ENCODE measurements around the gene AGPAT1.
A peak's percentile ranks its signal among the peaks of the same experiment; 100 is the strongest.

AGPAT1 gene

DNA sequence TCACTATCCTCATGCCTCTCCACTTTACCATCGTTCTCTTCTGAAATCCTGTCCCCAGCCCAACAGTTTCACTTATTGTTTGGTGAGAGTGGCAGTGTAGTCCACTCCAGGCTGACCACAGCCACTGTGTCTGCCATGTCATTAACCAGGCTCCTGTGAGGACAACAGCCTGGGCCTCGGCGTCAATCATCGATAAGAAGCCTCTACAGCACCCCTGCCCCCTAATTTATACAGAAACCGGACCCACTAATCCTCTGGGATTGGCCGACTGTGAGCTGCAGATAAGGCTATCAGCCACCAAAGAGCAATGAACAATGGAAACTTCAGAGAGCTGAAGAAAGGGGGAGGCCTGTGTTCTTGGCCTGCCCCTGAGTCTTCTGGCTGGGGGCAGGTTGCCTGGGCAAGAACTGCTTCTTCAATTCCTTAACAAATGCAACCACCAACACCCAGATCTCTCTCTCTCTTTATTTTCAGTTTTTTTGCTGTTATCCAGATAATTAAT is 8.1 kb downstream of the AGPAT1 start:
- DNase-seq = no peak

DNA sequence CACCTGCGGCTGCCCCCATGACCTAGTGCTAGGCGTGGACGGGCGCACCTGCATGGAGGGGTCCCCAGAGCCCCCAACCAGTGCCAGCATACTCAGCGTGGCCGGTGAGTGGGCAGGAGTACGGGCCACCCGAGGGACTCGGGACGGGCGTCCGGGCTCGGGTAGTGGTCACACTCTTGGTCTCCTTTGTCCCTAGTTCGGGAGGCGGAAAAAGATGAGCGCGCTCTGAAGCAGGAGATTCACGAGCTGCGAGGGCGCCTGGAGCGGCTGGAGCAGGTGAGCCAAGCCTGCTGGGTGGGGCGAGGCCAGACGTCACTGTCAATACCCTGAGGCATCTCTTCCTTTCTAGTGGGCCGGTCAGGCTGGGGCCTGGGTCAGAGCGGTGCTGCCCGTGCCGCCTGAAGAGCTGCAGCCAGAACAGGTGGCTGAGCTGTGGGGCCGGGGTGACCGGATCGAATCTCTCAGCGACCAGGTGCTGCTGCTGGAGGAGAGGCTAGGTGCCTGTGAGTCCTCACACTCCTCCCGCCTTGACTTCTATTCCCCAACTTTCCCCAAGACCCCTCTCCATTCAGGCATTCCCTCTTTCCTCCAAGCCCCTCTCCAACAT is 8.6 kb downstream of the AGPAT1 start:
- no peak for DNase-seq

DNA sequence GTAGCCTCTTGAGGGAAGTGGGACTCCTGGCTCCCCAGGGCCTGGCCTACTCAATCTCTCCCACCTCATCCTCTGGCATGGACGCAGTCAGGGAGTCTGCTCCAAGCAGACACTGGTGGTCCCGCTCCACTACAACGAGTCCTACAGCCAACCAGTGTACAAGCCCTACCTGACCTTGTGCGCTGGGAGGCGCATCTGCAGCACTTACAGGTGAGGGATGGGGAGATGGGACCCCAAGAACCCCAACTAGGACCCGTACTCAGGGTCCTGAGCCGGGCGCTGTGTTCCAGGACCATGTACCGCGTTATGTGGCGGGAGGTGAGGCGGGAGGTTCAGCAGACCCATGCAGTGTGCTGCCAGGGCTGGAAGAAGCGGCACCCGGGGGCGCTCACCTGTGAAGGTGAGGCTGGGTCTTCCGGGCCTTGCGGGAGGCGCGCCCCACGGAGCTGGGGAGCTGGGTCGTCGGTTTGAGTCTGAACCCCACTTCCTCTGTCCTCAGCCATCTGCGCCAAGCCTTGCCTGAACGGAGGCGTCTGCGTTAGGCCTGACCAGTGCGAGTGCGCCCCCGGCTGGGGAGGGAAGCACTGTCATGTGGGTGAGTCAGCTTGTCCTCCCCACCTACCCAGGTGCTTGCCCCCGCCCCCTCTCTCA is 9.3 kb downstream of the AGPAT1 start:
- DNase-seq = no peak

DNA sequence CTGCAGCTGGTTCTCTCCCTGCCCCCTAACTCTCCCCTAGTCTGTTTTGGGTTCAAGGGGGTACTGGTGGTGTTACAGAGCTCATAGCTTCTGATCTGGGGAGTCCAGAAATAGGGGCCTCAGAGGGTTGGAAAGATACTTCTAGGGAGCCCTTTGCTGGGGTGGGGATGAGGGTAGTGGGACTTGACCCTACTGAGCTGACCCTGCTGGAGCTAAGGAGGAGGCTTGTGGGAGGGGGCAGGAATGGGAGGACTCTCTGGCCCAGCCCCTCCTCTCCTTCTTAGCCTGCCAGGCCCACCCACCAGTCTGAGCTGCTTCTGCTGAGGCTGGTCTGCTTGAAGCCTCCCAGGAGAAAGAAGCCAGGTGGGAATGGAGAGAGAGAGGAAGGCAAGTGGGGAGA is 11.6 kb downstream of the AGPAT1 start, which contains the start of gene EGFL8:
Gene EGFL8, plus strand, starts transcription at position 301 of the 400 bp plus-strand sequence. CDS start 1,571 bp downstream, outside the sequence.
- no peak for DNase-seq

DNA sequence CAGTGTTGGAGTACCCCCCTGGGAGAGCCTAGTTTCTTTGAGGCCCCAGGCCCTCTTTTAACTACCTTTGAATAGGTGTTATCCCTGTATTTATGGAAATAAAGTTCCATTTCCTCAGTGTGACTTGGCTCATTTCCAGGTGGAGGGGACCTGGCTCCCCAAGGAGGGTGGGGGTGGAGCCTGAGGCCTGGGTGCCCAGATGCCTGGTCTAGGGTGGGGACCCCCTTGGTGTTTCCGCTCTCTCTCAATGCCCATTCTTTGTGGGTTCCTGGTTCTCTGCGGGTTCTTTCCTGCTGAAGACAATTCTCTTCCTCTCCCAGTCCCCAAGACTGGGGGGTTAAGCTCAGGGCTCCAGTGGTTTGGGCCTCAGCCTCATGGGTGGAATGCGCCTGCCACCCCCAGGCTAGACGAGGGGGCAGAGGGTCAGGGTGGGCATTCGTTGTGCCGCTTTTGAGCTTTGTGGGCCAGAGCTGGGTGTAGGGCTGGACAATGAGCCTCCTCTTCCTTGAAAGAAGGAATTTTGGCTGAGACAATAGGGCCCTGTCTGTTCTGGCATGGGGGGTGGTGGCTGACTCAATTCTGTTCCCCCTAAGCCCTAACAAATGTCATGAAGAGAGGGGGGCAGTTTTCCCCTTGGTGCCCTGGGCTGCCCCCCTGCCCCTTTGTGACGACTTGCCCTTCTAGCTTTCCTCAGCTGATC is 12.2 kb downstream of the AGPAT1 start:
- no peak for DNase-seq

DNA sequence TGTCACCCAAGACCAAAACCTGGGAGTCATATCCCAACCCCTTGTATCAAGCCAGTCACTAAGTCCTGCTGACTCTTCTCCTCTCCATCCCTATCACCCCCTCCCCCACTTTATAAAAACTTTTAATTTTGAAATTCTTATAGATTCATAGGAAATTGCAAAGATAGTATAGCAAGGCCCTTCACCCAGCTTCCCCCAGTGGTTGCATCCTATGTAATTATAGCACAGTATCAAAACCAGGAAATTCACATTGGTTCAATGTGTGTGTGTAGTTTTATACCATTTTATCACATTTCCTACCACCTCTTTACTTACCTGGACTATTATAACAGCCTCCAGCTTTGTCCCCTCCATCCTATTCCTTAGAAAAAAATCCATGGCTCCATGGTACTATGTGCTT is 17.8 kb downstream of the AGPAT1 start:
- no peak for DNase-seq

DNA sequence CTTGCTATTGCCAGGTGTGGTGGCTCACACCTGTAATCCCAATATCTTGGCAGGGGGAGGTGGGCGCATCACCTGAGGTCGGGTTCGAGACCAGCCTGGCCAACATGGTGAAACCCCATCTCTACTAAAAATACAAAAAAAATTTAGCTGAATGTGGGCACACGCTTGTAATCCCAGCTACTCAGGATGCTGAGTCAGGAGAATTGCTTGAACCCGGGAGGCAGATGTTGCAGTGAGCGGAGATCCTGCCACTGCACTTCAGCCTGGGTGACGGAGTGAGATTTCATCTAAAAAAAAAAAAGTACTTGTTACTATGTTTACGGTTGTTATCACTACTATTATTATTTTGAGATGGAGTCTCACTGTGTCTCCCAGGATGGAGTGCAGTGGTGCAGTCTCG is 19.0 kb downstream of the AGPAT1 start:
- no peak for DNase-seq

DNA sequence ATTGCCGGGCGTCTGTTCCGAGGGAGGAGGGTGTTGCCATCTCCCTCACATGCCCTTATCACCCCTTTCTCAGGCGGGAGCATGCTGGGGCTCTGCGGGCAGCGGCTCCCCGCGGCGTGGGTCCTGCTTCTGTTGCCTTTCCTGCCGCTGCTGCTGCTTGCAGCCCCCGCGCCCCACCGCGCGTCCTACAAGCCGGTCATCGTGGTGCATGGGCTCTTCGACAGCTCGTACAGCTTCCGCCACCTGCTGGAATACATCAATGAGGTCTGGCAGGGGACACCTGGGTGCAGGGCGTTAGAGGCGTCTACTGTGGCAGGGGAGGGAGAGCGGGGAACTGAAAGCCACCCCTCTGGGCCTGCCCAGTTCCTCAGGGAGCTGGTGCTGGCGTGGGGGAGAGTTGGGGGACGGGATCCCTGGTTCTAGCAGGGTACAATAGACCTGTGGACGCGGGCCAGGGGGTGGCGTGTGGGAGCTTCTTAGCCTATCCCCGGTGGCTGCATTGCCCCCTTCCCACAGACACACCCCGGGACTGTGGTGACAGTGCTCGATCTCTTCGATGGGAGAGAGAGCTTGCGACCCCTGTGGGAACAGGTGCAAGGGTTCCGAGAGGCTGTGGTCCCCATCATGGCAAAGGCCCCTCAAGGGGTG is 21.2 kb downstream of the AGPAT1 start:
- DNase-seq = peak; percentile 64

DNA sequence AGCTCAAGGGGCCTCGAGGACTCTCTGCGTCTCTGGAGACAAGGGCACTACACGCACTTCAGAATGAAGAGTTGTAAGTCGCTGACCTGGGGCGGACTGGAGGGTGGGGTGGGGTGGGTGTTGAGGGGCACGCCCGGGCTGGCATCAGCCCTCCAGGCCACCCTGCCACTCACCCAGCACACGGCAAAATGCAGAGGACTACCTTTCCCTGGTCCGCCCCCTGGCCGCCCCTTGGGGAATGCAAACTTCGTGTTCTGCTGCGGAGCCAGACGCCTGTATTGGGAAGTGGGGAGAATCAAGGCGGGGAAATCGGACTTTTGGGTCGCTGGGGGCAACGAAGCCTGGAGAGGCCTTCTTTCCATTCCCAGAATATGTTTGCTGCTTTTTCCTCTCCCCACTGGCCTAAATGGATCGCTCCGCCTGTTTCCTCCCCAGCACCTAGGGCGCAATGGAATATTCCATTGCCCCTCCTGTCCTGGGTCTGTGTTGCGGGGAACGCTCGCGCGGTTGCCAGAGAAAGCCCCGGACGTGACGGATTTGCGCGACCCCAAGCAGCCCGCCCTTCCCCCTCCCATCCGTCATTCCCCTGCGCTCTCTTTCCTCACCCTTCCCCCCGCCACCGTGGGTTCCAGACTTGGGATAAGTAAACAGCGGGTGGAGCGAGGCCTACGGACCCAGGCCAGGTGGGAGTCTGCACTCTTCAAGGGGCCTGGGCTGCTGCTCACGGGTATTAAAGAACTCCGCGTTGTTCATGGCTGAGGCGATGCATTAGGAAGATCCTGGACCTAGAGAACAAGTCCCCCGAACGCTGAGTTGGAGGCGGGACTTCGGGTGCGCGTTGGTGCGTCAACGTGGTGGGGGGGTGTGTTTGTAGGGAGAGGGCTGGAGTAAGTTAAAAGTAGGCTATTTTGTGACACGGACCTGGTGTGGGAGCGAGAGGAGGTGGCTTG is 22.0 kb downstream of the AGPAT1 start, which contains the start of gene PPT2:
Gene PPT2, plus strand, starts transcription at position 578 of the 950 bp plus-strand sequence. CDS start 454 bp downstream, outside the sequence.
- DNase-seq = peak; percentile 67

DNA sequence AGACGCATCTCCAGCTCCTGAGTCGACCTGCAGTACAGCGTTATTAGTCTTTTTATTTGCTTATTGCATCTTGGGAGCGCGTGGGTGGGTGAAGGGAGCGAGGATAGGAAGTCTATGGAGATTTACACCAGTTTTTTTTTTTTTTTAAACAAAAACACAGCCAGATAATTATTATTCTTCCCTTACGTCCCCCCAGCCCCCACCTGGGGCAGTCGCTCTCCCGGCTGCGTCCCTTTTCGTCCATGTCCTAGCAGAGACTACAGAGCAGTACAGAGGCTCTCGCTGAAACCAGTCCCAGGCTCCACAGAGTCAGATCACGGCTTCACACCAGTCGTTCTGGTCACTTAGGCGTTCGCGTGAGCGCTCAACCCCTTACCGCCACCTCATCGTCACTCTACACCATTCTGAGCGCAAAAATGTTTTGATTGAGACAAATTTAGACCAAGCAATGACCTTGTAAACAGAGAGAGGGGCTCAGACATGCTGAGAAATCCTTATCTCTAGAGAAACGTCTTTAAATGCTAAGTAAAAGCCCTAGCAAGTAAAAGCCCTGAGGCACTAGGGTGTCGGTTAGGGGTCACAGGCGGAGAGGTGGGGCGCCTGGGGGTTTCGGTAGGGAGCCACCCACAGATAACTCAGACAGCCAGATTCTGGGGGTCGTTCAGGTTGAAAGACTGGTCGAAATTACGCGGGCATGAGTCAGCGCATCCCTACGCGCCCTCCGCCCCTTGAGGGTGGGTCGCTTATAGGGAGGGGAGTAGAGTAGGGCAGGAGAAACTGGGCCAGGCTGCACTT is 22.9 kb downstream of the AGPAT1 start:
- DNase-seq = no peak

DNA sequence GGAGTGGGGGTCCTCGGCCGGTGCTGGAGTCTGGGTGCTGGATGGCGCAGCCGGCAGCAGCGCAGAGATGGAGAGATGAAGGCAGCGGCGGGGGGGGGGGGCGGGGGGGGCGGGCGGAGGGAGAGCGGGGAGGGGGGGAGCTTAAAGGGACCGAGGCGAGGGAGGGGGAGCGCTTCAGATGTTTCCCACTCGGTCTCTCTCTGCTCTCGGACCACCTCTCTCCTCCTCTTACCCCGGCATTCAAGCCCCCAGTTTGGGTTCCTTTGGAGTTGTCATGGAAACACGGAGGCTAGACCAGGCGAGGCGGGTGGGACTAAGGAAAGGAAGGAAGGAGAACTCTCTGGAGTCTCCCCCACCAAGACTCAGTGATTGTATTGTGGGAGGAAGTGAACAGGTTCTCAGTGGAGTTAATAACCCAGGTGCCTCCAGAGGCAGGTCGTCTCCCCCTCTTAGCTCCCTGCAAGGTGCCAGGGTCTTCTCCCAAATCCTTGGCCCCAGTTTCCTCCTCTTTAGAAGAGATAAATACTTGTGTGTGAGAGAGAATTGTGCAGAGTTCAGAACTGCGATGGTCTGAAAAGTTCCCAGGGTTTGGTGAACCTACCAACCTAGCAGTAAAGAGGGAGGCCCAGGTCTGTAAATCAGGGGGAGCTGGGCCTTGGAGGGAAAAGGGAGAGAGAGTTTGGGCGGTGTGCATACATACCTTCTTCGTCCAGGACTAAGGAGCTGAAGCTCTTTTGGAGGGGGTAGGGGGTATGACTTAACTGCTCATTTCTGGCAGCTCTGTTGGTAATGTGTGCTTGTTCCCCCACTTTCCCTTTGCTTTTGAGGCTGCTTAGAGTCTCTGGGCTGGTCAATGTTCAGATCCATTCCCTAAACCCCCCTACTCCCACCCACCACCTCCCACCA is 23.8 kb downstream of the AGPAT1 start, which contains the start of gene PRRT1:
Gene PRRT1, minus strand, starts transcription at position 77 of the 906 bp plus-strand sequence. CDS start 112 bp downstream, outside the sequence.
- no peak for DNase-seq

DNA sequence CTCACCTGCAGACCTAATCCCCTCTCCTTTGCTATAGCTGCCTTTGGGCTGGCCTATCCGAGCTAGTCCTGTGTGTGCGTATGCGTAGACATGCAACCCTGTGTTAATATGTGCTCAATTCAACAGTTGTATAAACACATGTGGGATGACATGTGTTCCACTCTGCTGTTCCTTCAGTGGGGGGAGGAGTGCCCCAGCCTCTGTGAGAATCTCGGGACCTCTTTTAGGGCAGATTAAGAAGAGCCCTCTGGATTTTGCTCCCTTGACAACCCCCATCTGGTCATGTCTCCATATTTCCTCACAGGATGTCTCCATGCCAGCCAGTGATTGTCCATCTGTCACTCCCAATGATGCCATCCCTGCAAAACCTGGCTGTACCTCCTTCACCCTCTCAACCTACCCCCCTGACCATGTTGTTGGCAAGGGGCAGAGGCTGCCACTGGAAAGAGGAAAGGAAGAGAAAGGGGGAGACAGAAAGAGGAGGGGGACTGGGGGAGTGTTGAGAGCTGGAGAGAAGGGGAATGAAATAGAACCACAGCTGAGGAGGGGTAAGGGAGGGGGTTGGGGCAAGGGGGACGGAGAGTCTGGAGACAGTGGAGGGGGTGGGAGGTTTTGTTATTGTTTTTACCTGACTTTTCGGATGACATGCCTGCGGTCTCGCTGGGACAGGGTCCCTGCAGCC is 24.6 kb downstream of the AGPAT1 start:
- no peak for DNase-seq

DNA sequence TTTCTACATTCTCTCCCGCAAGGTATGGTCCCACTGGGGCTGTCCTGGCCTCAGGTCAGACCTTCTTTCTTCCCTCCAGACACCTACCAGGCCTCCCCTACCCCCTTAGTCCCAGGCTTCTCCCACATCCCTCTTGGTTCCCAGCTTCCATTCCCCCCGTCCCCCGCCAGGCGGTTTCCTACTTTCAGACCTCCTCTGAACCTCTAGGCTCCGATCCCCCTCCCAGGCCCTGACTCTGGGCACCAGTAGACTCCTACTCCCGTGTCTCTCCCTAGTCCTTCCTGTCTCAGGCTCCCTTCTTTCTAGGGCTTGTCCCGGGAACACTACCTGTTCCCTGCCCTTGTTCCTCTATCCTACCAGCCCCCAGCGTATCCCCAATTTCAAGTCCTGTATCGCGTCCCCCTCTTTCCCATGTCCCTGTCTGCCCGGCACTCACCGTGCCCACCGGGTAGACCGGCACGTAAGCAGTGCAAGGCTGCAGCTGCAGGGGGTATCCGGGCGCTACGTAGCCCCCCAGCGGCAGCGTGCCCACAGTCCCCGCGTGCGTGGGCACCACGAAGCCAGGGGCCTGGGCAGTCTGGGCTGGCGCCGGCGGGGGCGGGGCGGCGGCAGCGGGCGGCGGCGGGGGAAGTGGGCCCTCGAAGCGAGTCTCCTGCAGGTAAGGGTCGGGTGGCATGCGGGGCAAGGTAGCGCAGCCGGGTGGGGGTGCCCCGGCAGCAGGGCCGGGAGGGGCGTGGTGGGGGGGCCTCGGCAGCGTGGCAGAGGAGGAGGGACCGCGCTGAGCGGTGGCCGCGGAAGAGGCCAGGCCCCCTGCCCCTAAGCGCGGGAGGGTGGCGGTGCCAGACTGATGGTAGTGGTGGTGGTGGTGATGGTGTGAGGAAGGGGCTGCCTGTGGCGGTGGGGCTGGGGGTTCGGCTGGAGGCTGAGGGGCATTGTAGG is 25.7 kb downstream of the AGPAT1 start:
- no peak for DNase-seq

DNA sequence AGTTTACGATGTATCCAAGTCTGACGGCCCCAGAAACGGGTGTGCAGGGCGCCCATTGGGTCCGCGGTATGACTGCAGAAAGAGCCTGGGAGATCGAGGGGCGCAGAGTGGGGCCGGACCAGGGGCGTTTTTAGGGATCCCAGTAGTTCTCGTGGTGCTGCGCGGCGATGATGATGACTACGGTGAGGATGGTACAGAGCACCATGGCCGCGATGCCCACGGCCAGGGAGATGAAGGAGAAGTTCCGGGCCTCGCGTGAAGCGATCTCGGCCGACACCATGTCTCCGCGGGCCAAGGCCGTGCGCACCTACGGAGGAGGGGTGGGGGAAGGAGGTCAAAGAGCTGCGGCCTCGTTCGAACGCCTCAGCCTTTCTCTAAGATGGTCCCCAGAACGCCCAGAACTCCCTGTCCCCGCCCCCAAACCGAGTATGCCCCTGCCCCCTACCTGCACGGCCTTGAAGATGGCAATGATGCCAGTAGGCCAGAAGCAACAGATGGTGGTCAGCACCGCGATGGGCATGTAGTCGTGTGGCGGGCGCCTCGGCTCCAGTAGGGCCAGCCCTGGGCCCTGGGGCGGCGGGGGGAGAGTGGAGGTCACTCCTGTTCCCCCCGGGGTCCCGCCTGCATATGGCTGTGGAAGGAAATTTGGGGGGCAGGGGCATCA is 26.7 kb downstream of the AGPAT1 start:
- no peak for DNase-seq

DNA sequence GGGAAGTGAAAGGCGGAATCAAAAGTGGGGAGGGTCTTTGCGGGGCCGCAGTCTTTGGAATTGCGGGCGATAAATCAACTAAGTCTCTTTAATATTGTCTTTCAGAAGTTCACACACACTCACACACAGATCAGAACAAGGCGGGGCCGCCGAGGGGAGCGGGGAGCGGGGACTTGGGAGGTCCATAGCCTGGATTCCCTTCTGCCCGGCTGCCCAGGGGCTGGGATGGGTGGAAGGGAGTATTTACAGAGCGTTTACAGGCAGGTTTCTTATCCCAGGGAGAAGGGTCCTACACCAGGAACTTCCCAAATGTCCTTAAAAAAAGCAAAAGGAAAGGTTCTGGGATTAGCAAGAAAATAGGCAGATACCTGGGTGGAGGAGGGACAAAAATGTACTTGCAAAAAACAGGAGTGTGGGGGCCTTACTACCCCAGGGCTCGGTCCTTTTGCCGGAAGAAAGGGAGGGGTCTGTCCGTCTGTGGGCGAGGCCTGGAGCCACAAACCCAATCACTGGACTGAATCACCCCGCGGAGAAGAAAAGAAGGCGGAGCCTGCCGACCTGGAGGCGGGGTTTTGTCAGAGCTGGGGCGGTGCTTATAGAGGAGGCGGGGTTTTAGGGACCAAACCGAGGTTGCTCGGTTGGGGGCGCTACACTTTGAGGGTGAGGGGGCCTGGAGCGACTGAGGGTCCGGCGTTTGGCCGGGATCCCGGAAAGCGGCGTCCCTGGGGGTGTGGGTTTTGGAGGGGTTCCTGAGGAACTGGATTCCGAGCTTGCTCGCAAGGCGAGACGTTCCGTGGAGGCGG is 27.4 kb downstream of the AGPAT1 start:
- peak; percentile 69 for DNase-seq

DNA sequence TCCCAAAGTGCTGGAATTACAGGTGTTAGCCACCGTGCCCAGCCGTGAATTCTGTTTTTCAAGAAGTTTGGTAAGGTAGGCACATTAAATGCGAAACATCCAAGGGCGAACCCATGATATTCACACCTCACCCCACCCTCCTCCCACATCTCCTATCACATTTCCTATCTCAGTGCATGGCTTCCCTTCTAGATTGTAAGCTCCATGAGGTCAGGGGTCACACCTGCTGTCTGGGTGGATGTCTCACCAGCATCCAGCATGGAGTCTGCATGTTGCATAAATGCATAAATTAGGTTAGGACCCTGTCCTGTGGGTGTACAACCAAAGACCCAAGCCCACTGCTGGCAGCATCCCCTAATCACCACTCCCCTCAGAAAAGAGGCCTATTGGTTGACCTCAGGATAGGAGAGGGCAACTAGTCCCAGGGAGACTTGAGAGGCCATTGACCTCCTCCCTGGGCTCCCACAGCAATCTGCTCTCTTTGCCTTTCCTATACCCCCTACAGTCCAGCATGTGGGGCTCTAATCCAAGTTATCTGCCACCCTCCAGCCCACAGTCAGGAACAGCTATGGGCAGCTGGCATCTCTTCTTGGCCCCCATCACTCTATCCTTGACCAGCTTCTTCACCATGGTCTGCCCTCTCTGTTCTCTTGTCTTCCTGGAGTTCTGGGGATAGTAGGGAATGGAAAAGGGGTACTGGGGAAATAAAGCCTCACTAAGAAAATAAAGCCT is 28.3 kb downstream of the AGPAT1 start:
- DNase-seq = no peak
